Stimulated activated CD8-positive, alpha-beta memory T cell treated with anti-CD3 and anti-CD28 coated beads, Interleukin-12 subunit alpha, Interleukin-12 subunit beta, amount 100 ng/mL, for 24 hours (primary cell): ENCODE data around the gene ANXA8L1.
"Not testable (repeated sequence)": the region's sequence is repeated elsewhere in the genome, so short reads cannot be mapped to it uniquely, and the experiment has no call there.

Source experiments
- DNase-seq: peaks from one replicate; pipeline ENCODE4 v3.0.0-alpha.2; 2020; ENCODE audit errors: extremely low read depth

The ANXA8L1 gene

GRCh38 chr10:46375406-46375805, at the start of gene ANXA8L1:
TSS of gene ANXA8L1 (plus strand) at chr10:46375776. CDS start at chr10:46375852, 76 bp downstream.
- DNase-seq: not testable (repeated sequence)

DNA sequence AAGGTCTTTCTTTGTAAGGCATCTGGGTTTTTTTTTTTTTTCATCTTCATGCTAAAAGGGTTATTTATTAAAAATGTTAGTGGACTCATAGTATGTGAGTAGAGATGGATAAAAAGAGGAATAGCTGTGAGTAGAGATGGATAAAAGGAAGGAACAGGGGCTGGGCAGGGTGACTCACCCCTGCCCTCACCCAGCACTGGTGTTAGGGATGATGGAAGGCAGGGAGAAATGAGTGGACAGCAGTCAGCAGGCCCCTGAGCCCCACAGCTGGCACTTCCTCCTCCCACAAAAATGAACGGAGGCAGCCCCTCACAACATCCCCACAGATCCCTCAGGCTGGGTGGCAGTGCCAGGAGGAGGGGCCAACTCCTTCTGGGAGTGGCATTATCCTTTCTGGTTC, 49.5 kb upstream of the ANXA8L1 start:
- no peak for DNase-seq

- DNase-seq: no peak
Observed at GRCh38 chr10:46326971-46327370, 48.6 kb upstream of the ANXA8L1 start.

DNA sequence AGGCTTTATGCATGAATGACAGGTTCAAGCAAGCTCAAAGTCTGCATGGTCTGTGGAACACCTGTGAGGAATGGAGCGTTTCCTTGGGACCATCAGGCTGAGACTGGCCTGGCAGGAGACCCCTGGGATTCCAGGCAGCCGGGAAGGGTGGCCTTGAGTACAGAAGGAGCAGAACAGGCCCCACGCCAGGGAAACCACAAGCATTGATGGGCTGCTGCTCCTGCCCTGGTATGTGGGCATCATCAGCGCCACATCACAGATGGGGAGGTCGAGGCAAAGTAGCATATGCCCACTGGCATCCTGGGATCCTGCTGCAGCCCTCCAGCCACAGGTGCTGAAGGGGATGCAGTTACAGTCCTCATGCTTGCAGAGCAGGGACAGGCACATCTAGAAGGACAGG, 47.9 kb upstream of the ANXA8L1 start:
- DNase-seq: no peak

DNA sequence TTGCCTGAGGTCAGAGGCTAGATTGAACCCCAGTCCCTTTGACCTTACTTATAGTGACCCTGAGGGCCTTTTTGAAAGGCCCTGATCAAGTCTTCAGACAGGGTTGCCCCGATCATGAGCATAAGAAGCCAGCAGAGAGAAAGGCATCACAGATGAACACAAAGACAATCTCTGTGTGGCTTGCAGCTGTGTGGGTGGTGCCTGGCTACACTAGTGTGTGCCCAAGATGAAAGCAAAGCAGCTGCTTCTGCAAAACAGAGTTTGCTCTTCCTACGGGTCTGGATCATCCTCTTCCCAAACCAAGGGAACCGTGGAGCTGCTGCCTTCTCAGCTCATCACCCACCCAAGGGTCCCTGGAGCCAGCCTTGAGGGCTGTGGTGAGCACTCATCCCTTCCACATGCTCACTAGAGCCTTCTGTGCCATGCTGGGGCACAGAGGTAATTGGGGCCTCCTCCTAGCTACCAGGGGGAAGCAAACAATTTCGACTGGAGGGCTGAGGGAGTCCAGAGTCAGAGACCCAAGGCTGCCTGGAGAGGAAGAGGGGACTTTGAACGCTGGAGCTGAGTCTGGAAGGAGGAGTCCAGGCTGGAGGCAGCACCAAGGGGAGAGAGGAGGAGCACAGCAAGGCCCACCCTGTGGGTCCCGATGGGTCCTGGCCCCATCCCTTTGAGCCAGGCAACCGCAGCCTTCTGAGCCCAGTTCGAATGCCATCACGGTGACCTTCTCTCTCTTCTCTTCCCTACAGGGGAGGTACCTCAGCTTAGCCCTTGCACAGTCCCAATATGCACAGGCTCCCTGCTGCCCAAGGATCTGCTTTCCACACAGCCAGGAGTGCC, 46.5 kb upstream of the ANXA8L1 start:
- no peak for DNase-seq

- DNase-seq: no peak
Observed at GRCh38 chr10:46329690-46330016, 45.9 kb upstream of the ANXA8L1 start.

- DNase-seq: no peak
Observed at GRCh38 chr10:46330894-46331293, 44.7 kb upstream of the ANXA8L1 start.

- DNase-seq: not testable (repeated sequence)
Observed at GRCh38 chr10:46365484-46365883, 10.1 kb upstream of the ANXA8L1 start.

GRCh38 chr10:46367209-46367608, 8.4 kb upstream of the ANXA8L1 start:
- DNase-seq: not testable (repeated sequence)

DNA sequence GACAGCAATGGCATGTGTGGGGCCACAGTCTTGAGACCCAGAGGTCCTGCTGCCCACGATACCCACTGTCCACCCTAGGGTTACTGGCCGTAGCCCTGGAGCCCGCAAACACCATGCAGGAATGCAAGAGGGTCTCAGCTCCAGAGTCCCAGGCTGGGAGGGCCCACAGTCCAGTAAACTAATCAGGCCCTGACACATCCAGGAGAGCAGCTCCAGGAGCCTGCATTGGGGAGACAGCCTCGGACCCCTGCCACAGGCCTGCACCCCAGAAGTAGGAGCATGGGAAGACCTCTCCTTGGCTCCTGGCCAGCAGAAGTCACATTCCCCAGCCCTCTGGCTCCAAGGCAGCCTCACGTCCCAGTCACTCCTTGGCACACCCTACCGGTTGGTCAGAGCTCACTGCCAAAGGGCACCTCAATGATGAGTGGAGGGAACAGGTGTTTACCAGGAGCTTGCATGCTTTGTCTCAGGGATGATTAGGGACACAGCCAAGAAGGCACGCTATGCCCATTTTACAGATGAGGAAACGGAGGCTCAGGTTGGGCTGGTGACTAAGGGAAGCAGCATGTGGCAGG, 7.8 kb upstream of the ANXA8L1 start:
- DNase-seq: not testable (repeated sequence)

DNA sequence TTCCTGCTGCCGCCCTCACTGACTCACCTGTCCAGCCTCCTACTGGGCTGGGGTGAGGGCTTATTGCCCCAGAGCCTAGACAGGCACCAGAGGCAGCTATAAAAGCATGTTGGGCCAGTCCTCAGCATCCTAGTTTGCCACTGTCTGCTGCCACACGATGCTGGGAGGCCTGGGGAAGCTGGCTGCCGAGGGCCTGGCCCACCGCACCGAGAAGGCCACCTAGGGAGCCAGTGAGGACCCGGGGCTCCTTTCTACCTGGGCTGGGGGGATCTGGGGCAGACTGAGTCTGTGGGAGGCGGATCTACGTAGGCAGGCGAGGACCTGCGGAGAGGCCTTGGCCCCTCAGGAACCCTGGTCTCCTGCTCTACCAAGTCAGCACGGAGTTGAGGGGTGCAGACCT, 6.6 kb upstream of the ANXA8L1 start:
- DNase-seq: not testable (repeated sequence)

- DNase-seq: not testable (repeated sequence)
Observed at GRCh38 chr10:46374410-46374809, 1.2 kb upstream of the ANXA8L1 start.

DNA sequence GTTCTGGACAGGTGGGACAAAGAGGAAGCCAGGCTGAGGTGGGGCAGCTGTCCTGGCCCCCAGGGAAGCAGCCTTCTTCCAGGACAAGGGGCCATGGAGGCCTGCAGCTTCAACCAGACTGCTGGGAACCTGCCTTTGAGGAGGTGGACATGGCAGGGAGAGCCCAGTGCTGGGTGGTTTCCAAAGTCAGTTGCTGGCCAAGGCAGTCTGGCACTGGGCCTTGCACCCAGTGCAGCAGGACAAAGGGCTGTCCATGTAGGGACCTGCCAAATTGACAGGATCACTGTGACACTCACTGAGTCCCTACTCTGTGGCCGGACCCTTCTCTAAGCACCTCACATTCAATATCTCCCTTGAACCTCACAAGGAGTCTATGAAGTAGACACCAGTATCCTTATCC, 1.4 kb downstream of the ANXA8L1 start:
- not testable (repeated sequence) for DNase-seq

GRCh38 chr10:46377651-46378050, 2.1 kb downstream of the ANXA8L1 start:
- DNase-seq: not testable (repeated sequence)

GRCh38 chr10:46378108-46378507, 2.5 kb downstream of the ANXA8L1 start:
- DNase-seq: not testable (repeated sequence)

GRCh38 chr10:46379233-46379848, 3.8 kb downstream of the ANXA8L1 start:
- not testable (repeated sequence) for DNase-seq

- DNase-seq: not testable (repeated sequence)
Observed at GRCh38 chr10:46385858-46386257, 10.3 kb downstream of the ANXA8L1 start.

- not testable (repeated sequence) for DNase-seq
Observed at GRCh38 chr10:46386694-46387093, 11.1 kb downstream of the ANXA8L1 start.

DNA sequence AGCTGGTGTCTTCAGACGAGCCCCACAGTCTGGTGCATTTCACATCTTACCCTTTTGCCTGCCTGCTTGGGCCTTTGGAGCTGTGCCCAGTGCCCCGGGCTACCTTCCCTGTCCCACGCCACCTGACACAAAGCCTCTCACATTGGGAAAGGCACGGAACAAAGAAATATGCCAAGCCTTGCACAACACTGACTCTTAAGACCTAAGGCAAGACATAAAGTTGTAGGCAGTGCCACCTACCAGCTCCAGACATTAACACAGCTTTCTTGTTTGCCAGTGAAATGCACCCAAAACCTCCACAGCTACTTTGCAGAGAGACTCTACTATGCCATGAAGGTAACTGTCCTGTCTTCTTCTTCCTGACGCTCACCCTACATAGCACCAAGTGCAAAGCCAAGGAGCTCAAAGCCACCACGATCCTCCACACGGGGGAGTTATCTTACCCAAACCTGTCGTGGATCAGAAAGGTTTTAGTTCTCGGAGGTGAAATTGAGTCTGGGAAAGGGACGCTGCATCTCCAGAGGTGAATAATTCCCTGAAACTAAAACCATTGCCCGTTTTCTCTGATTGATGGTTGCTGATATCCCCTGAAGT, 11.8 kb downstream of the ANXA8L1 start:
- not testable (repeated sequence) for DNase-seq

DNA sequence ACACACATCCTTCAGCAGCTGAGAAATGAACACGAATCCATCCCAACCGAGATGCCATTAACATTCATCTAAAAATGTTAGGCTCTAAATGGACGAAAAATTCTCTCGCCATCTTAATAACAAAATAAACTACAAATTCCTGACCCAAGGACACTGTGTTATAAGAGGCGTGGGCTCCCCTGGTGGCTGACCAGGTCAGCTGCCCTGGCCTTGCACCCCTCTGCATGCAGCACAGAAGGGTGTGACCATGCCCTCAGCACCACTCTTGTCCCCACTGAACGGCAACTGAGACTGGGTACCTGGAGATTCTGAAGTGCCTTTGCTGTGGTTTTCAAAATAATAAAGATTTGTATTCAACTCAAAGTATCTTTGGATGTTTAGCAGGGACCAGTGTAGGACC, 15.8 kb downstream of the ANXA8L1 start:
- DNase-seq: not testable (repeated sequence)

GRCh38 chr10:46396441-46397279, 21.1 kb downstream of the ANXA8L1 start:
- DNase-seq: not testable (repeated sequence)
